ENCODE results near the gene EIF4B. TPM values are rescaled to one million over a fixed set of nuclear protein-coding genes. Genes with fewer than 3 reads are reported as not detected.

The EIF4B gene
- total and polyA plus RNA-seq, 2 of the 13 experiments (the other 11 are each of a cell fraction or from before 2014, with no cell fraction given): 416 to 548 TPM

DNA sequence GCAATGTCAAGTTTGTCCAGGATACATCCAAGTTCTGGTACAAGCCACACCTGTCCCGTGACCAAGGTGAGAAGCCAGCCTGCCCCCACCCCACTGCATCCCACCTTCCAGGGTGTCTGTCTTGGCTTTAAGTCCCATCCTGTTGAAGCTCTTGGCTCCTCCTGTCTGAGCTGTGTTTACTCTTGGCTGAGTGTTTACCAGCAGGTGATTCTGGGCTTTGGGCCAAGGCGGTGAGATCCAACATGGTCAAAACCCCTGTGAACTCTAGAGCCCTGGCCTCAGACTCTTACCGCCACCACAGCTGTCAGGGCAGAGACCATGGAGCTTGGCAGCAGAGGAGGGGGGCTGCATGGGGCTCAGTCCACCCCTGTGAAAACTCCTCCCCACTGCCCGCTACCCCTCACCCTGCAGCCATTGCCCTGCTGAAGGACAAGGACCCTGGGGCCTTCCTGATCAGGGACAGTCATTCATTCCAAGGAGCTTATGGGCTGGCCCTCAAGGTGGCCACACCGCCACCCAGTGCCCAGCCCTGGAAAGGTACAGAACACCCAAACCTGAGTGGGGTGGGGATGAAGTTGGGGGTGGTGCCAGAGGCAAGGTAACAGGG is 55.3 kb downstream of the EIF4B start (continued):
- TF ChIP-seq, protein P1, sequence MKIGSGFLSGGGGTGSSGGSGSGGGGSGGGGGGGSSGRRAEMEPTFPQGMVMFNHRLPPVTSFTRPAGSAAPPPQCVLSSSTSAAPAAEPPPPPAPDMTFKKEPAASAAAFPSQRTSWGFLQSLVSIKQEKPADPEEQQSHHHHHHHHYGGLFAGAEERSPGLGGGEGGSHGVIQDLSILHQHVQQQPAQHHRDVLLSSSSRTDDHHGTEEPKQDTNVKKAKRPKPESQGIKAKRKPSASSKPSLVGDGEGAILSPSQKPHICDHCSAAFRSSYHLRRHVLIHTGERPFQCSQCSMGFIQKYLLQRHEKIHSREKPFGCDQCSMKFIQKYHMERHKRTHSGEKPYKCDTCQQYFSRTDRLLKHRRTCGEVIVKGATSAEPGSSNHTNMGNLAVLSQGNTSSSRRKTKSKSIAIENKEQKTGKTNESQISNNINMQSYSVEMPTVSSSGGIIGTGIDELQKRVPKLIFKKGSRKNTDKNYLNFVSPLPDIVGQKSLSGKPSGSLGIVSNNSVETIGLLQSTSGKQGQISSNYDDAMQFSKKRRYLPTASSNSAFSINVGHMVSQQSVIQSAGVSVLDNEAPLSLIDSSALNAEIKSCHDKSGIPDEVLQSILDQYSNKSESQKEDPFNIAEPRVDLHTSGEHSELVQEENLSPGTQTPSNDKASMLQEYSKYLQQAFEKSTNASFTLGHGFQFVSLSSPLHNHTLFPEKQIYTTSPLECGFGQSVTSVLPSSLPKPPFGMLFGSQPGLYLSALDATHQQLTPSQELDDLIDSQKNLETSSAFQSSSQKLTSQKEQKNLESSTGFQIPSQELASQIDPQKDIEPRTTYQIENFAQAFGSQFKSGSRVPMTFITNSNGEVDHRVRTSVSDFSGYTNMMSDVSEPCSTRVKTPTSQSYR (CRISPR knock-in tag; IDR thresholded peaks at IDR 0.05; ENCODE audit: borderline replicate concordance): peak; percentile 8; the same call in 1 of the 2 replicates
- peak; percentile 76 for TF ChIP-seq TEAD3 (CRISPR knock-in tag; optimal IDR thresholded peaks at IDR 0.05; ENCODE audit: borderline replicate concordance)
- peak; percentile 63; the same call in 1 of the 2 replicates for TF ChIP-seq ZNF746 (CRISPR knock-in tag; IDR thresholded peaks at IDR 0.05)
- TF ChIP-seq NBN (conservative IDR thresholded peaks at IDR 0.05): no peak
- 0 out of 2 replicates have a peak, but pooled peaks have one; percentile 3 for TF ChIP-seq ZNF619 (CRISPR knock-in tag; IDR thresholded peaks at IDR 0.05)
- TF ChIP-seq, protein P2, sequence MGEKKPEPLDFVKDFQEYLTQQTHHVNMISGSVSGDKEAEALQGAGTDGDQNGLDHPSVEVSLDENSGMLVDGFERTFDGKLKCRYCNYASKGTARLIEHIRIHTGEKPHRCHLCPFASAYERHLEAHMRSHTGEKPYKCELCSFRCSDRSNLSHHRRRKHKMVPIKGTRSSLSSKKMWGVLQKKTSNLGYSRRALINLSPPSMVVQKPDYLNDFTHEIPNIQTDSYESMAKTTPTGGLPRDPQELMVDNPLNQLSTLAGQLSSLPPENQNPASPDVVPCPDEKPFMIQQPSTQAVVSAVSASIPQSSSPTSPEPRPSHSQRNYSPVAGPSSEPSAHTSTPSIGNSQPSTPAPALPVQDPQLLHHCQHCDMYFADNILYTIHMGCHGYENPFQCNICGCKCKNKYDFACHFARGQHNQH (CRISPR knock-in tag; IDR thresholded peaks at IDR 0.05): peak; percentile 85; the same call in 1 of the 2 replicates
- TF ChIP-seq ZNF614 (CRISPR knock-in tag; IDR thresholded peaks at IDR 0.05; ENCODE audit: borderline replicate concordance): 0 out of 2 replicates have a peak, but pooled peaks have one; percentile 51
- TF ChIP-seq, protein P3, sequence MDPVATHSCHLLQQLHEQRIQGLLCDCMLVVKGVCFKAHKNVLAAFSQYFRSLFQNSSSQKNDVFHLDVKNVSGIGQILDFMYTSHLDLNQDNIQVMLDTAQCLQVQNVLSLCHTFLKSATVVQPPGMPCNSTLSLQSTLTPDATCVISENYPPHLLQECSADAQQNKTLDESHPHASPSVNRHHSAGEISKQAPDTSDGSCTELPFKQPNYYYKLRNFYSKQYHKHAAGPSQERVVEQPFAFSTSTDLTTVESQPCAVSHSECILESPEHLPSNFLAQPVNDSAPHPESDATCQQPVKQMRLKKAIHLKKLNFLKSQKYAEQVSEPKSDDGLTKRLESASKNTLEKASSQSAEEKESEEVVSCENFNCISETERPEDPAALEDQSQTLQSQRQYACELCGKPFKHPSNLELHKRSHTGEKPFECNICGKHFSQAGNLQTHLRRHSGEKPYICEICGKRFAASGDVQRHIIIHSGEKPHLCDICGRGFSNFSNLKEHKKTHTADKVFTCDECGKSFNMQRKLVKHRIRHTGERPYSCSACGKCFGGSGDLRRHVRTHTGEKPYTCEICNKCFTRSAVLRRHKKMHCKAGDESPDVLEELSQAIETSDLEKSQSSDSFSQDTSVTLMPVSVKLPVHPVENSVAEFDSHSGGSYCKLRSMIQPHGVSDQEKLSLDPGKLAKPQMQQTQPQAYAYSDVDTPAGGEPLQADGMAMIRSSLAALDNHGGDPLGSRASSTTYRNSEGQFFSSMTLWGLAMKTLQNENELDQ (CRISPR knock-in tag; IDR thresholded peaks at IDR 0.05; ENCODE audit: borderline replicate concordance): no peak
- no peak for TF ChIP-seq HMGA1 (CRISPR knock-in tag; conservative IDR thresholded peaks at IDR 0.05)
- peak; percentile 60 for TF ChIP-seq THAP11 (CRISPR knock-in tag; IDR thresholded peaks at IDR 0.05)
- TF ChIP-seq RNF2 (conservative IDR thresholded peaks at IDR 0.05; ENCODE audit: low read depth): no peak
- no peak for TF ChIP-seq ZNF451 (CRISPR knock-in tag; IDR thresholded peaks at IDR 0.05)
- TF ChIP-seq GATAD1 (CRISPR knock-in tag; IDR thresholded peaks at IDR 0.05): peak; percentile 62; the same call in 1 of the 2 replicates
- TF ChIP-seq ZNF629 (CRISPR knock-in tag; conservative IDR thresholded peaks at IDR 0.05): no peak
- no peak for TF ChIP-seq CENPT (CRISPR knock-in tag; IDR thresholded peaks at IDR 0.05; ENCODE audit: low read depth)
- TF ChIP-seq ZNF468 (CRISPR knock-in tag; IDR thresholded peaks at IDR 0.05): no peak
- no peak for TF ChIP-seq ZNF558 (CRISPR knock-in tag; IDR thresholded peaks at IDR 0.05; ENCODE audit: borderline replicate concordance)
- no peak for TF ChIP-seq HNRNPK (IDR thresholded peaks at IDR 0.05; ENCODE audit: low read depth, low read length, poor library complexity, severe bottlenecking)
- TF ChIP-seq SRY (CRISPR knock-in tag; IDR thresholded peaks at IDR 0.05): no peak
- TF ChIP-seq, protein P4, sequence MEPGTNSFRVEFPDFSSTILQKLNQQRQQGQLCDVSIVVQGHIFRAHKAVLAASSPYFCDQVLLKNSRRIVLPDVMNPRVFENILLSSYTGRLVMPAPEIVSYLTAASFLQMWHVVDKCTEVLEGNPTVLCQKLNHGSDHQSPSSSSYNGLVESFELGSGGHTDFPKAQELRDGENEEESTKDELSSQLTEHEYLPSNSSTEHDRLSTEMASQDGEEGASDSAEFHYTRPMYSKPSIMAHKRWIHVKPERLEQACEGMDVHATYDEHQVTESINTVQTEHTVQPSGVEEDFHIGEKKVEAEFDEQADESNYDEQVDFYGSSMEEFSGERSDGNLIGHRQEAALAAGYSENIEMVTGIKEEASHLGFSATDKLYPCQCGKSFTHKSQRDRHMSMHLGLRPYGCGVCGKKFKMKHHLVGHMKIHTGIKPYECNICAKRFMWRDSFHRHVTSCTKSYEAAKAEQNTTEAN (CRISPR knock-in tag; conservative IDR thresholded peaks at IDR 0.05): no peak
- no peak for TF ChIP-seq KLF13 (CRISPR knock-in tag; IDR thresholded peaks at IDR 0.05)
- TF ChIP-seq ZNF75D (CRISPR knock-in tag; IDR thresholded peaks at IDR 0.05; ENCODE audit: borderline replicate concordance): no peak
- TF ChIP-seq, protein P5, sequence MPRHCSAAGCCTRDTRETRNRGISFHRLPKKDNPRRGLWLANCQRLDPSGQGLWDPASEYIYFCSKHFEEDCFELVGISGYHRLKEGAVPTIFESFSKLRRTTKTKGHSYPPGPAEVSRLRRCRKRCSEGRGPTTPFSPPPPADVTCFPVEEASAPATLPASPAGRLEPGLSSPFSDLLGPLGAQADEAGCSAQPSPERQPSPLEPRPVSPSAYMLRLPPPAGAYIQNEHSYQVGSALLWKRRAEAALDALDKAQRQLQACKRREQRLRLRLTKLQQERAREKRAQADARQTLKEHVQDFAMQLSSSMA (CRISPR knock-in tag; IDR thresholded peaks at IDR 0.05): no peak
